Esophagus squamous epithelium (tissue), 4 donors: ENCODE data around the gene CORO1C.

Experiments used
- CTCF ChIP-seq, 6 experiments: fragments of 450-650 bp in 4 of 6; fragments of 200-600 bp in 2 of 6; sonication (generic) in 2 of 6; IDR thresholded peaks; one replicate each; pipeline ENCODE4 v1.5.1; 2016 to 2019; ENCODE audit warnings: antibody characterized with exemption in 6 of 6, mild to moderate bottlenecking in 4 of 6, moderate library complexity in 4 of 6
- POLR2A ChIP-seq, 4 donors: fragments of 450-650 bp; IDR thresholded peaks; one replicate each; pipeline ENCODE4 v1.6.1; 2017; ENCODE audit warnings: antibody characterized with exemption in 4 of 4, mild to moderate bottlenecking in 4 of 4, moderate library complexity in 3 of 4

- TF ChIP-seq CTCF (IDR thresholded peaks at IDR 0.05) (no peak), POLR2A (IDR thresholded peaks at IDR 0.05) (no peak)
Measured at GRCh38 chr12:108600702-108601007, 130.7 kb downstream of the CORO1C start.
